GM23338 (cell line): ENCODE data around the gene WT1. TPM values are rescaled to one million over a fixed set of nuclear protein-coding genes. Genes with fewer than 3 reads are reported as not detected.

Source experiments
- ATAC-seq: fragments of 200-7000 bp; cut with Tn5 transposase; 3 replicates; pipeline ENCODE4 v1.9.1; 2020
- DNase-seq: peaks from one replicate; pipeline ENCODE4 v3.0.0-alpha.2; 2015; ENCODE audit warnings: low spot score
- H2AFZ ChIP-seq: fragments of 200-600 bp; sonication (generic); 2 replicates; pipeline ENCODE4 v1.8.0; 2016; ENCODE audit warnings: antibody characterized with exemption, mild to moderate bottlenecking, moderate library complexity
- H3F3A ChIP-seq: fragments of 200-600 bp; sonication (generic); replicated peaks from 2 replicates; pipeline ENCODE4 v1.8.0; 2017; ENCODE audit warnings: antibody characterized with exemption, mixed run types, low read depth
- H3K27ac ChIP-seq: fragments of 200-600 bp; sonication (generic); 2 replicates; pipeline ENCODE4 v1.6.1; 2016; ENCODE audit warnings: low read depth
- H3K27me3 ChIP-seq: fragments of 200-600 bp; sonication (generic); 2 replicates; pipeline ENCODE4 v1.8.0; 2016; ENCODE audit warnings: mild to moderate bottlenecking, mixed run types, moderate library complexity; ENCODE audit not compliant: insufficient read depth
- H3K36me3 ChIP-seq: fragments of 200-600 bp; sonication (generic); 2 replicates; pipeline ENCODE4 v1.8.0; 2016; ENCODE audit warnings: mild to moderate bottlenecking; ENCODE audit not compliant: insufficient read depth
- H3K4me1 ChIP-seq: fragments of 200-600 bp; sonication (generic); 2 replicates; pipeline ENCODE4 v1.8.0; 2016; ENCODE audit warnings: mild to moderate bottlenecking, moderate library complexity; ENCODE audit not compliant: insufficient read depth
- H3K4me2 ChIP-seq: fragments of 200-600 bp; sonication (generic); 2 replicates; pipeline ENCODE4 v1.7.1; 2017; ENCODE audit warnings: mixed run types
- H3K4me3 ChIP-seq: fragments of 200-600 bp; sonication (generic); 2 replicates; pipeline ENCODE4 v1.6.1; 2016; ENCODE audit warnings: mixed run types
- H3K79me2 ChIP-seq: fragments of 200-600 bp; sonication (generic); replicated peaks from 2 replicates; pipeline ENCODE4 v1.8.0; 2017; ENCODE audit warnings: mild to moderate bottlenecking; ENCODE audit not compliant: insufficient read depth
- H3K9me2 ChIP-seq: fragments of 200-600 bp; sonication (generic); 2 replicates; pipeline ENCODE4 v1.8.0; 2017; ENCODE audit not compliant: insufficient read depth
- H4K20me1 ChIP-seq: fragments of 200-600 bp; sonication (generic); replicated peaks from 2 replicates; pipeline ENCODE4 v1.8.0; 2017; ENCODE audit warnings: mild to moderate bottlenecking; ENCODE audit not compliant: insufficient read depth
- H3K27ac Mint-ChIP-seq: 2 replicates; pipeline ENCODE4 v1.8.0; 2020; ENCODE audit warnings: inconsistent platforms, mild to moderate bottlenecking, moderate library complexity, mixed read lengths
- H3K27me3 Mint-ChIP-seq: 3 replicates; pipeline ENCODE4 v1.8.0; 2022; ENCODE audit warnings: low read depth, mild to moderate bottlenecking, moderate library complexity, mixed read lengths, inconsistent platforms; ENCODE audit not compliant: insufficient read depth, poor library complexity
- H3K36me3 Mint-ChIP-seq: 3 replicates; pipeline ENCODE4 v1.8.0; 2021; ENCODE audit warnings: low read depth, mild to moderate bottlenecking, inconsistent platforms, moderate library complexity, mixed read lengths
- H3K4me1 Mint-ChIP-seq: 3 replicates; pipeline ENCODE4 v1.8.0; 2020; ENCODE audit warnings: mild to moderate bottlenecking, inconsistent platforms, mixed read lengths
- H3K4me3 Mint-ChIP-seq: 3 replicates; pipeline ENCODE4 v1.8.0; 2021; ENCODE audit warnings: moderate library complexity, mild to moderate bottlenecking, inconsistent platforms, mixed read lengths
- H3K9me3 Mint-ChIP-seq: 3 replicates; pipeline ENCODE4 v1.8.0; 2020; ENCODE audit warnings: moderate library complexity, mild to moderate bottlenecking, inconsistent platforms, mixed read lengths
- CREB1 ChIP-seq: fragments of 250-450 bp; sonication (Bioruptor Pico); IDR thresholded peaks from 2 replicates; pipeline ENCODE4 v1.5.0; 2020; ENCODE audit warnings: low read depth, mild to moderate bottlenecking, moderate library complexity
- CTCF ChIP-seq, 2 experiments: fragments of 200-600 bp in 1 of 2; sonication (generic) in 1 of 2; conservative IDR thresholded peaks; 2 replicates each; pipeline versions ENCODE4 v1.5.1 to v1.6.1; 2016 to 2017; ENCODE audit warnings: antibody characterized with exemption in 2 of 2, low read depth in 2 of 2, mild to moderate bottlenecking in 2 of 2, moderate library complexity in 1 of 2
- EZH2 ChIP-seq: fragments of 200-600 bp; sonication (generic); IDR thresholded peaks from one replicate; pipeline ENCODE4 v1.8.0; 2017; ENCODE audit warnings: antibody characterized with exemption, mild to moderate bottlenecking, low read depth; ENCODE audit not compliant: unreplicated experiment
- EZH2phosphoT487 ChIP-seq: fragments of 200-600 bp; sonication (generic); IDR thresholded peaks from one replicate; pipeline ENCODE4 v1.8.1; 2018; ENCODE audit warnings: antibody characterized with exemption; ENCODE audit not compliant: unreplicated experiment
- JUNB ChIP-seq: IDR thresholded peaks from one replicate; pipeline ENCODE4 v1.6.1; 2016; ENCODE audit warnings: antibody characterized with exemption; ENCODE audit not compliant: unreplicated experiment
- NANOG ChIP-seq: IDR thresholded peaks from 2 replicates; pipeline ENCODE4 v1.6.1; 2016; ENCODE audit warnings: antibody characterized with exemption, borderline replicate concordance
- STAT1 ChIP-seq: IDR thresholded peaks from one replicate; pipeline ENCODE4 v1.6.1; 2016; ENCODE audit warnings: antibody characterized with exemption; ENCODE audit not compliant: unreplicated experiment
- ZNF114 ChIP-seq: fragments of 250-450 bp; sonication (Bioruptor Pico); IDR thresholded peaks from 2 replicates; pipeline ENCODE4 v1.5.0; 2020; ENCODE audit warnings: mild to moderate bottlenecking, moderate library complexity
- ZNF331 ChIP-seq: fragments of 250-450 bp; sonication (Bioruptor Pico); IDR thresholded peaks from 2 replicates; pipeline ENCODE4 v1.5.0; 2020; ENCODE audit warnings: low read depth, mild to moderate bottlenecking, moderate library complexity
- polyA plus RNA-seq: library from polyadenylated mRNA; unstranded; fragments of >200 nt; fragmentation: Nextera tagmentation; extraction: Ambion mirVana; gene quantifications from 2 replicates; pipeline ENCODE4 v1.2.1, GENCODE V29; 2016
- total RNA-seq: library from RNA; depleted of rRNA; stranded (reverse); fragments of >200 nt; shearing (Covaris generic); gene quantifications from 2 replicates; pipeline ENCODE4 v1.2.3, GENCODE V29; 2014
- TF ChIP-seq, protein P1 (sequence below): IDR thresholded peaks from one replicate; pipeline ENCODE4 v1.6.1; 2018; ENCODE audit warnings: antibody characterized with exemption; ENCODE audit not compliant: unreplicated experiment
- TF ChIP-seq, protein P2 (sequence below): IDR thresholded peaks from 2 replicates; pipeline ENCODE4 v1.6.1; 2016; ENCODE audit warnings: antibody characterized with exemption

WT1 gene
- total and polyA plus RNA-seq, 2 experiments from 2014 or later: 0.21 TPM; not detected in 1

GRCh38 chr11:32422545-32422944 lies 12.8 kb downstream of the WT1 start (continued):
- TF ChIP-seq, protein P1, sequence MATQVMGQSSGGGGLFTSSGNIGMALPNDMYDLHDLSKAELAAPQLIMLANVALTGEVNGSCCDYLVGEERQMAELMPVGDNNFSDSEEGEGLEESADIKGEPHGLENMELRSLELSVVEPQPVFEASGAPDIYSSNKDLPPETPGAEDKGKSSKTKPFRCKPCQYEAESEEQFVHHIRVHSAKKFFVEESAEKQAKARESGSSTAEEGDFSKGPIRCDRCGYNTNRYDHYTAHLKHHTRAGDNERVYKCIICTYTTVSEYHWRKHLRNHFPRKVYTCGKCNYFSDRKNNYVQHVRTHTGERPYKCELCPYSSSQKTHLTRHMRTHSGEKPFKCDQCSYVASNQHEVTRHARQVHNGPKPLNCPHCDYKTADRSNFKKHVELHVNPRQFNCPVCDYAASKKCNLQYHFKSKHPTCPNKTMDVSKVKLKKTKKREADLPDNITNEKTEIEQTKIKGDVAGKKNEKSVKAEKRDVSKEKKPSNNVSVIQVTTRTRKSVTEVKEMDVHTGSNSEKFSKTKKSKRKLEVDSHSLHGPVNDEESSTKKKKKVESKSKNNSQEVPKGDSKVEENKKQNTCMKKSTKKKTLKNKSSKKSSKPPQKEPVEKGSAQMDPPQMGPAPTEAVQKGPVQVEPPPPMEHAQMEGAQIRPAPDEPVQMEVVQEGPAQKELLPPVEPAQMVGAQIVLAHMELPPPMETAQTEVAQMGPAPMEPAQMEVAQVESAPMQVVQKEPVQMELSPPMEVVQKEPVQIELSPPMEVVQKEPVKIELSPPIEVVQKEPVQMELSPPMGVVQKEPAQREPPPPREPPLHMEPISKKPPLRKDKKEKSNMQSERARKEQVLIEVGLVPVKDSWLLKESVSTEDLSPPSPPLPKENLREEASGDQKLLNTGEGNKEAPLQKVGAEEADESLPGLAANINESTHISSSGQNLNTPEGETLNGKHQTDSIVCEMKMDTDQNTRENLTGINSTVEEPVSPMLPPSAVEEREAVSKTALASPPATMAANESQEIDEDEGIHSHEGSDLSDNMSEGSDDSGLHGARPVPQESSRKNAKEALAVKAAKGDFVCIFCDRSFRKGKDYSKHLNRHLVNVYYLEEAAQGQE: no peak
- TF ChIP-seq NANOG (no peak), ZNF331 (no peak), EZH2 (no peak), CTCF (conservative IDR thresholded peaks at IDR 0.05; ENCODE audit: low read depth in 2 of 2) (no peak), STAT1 (no peak)
- TF ChIP-seq, protein P2, sequence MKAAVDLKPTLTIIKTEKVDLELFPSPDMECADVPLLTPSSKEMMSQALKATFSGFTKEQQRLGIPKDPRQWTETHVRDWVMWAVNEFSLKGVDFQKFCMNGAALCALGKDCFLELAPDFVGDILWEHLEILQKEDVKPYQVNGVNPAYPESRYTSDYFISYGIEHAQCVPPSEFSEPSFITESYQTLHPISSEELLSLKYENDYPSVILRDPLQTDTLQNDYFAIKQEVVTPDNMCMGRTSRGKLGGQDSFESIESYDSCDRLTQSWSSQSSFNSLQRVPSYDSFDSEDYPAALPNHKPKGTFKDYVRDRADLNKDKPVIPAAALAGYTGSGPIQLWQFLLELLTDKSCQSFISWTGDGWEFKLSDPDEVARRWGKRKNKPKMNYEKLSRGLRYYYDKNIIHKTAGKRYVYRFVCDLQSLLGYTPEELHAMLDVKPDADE: no peak

DNA sequence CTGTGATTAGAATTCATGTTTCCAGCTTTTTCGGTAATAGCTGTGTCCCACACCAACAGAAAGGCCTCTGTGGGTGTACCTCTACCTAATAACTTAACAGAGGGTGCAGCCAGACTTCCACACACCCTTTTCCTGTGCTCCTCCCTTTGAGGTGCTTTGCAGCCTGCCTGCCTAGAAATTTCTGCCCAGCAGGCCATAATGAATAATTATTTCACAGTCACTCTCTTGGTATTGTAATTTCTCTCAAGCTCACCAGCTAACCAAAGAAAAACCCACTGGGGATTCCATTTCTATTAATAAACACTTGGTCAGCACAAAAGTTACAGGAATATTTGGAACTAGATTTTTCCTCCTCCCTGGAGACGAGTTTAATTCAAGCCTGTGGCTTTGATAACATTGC lies 13.3 kb downstream of the WT1 start:
- peaks cover 33% of the 10 kb centered on the region for H3K27me3 Mint-ChIP-seq
- Histone ChIP-seq H3K27me3 (peaks cover 52% of the 10 kb centered on the region), H3K4me1 (peaks cover 43% of the 10 kb centered on the region), H3K27ac (no peak overlapping the region), H3K79me2 (no peaks in the 10 kb centered on the region), H3K4me3 (no peak overlapping the region), H4K20me1 (no peaks in the 10 kb centered on the region), H3K36me3 (no peaks in the 10 kb centered on the region), H2AFZ (no peak overlapping the region), H3K4me2 (no peak overlapping the region), H3K9me2 (no peaks in the 10 kb centered on the region), H3F3A (no peaks in the 10 kb centered on the region)
- H3K9me3 Mint-ChIP-seq: no peaks in the 10 kb centered on the region
- H3K36me3 Mint-ChIP-seq: no peaks in the 10 kb centered on the region
- H3K4me3 Mint-ChIP-seq: no peak overlapping the region
- DNase-seq: no peak
- H3K4me1 Mint-ChIP-seq: peaks cover 36% of the 10 kb centered on the region
- no peak overlapping the region for H3K27ac Mint-ChIP-seq
- ATAC-seq: no peak
- TF ChIP-seq EZH2 (no peak), CREB1 (CRISPR knock-in tag) (no peak), ZNF331 (no peak), CTCF (conservative IDR thresholded peaks at IDR 0.05; ENCODE audit: low read depth in 2 of 2) (no peak), ZNF114 (CRISPR knock-in tag) (no peak), NANOG (no peak), EZH2phosphoT487 (no peak), JUNB (no peak)
- TF ChIP-seq, protein P1: no peak
